Fibroblast of the conjunctiva (primary cell): ENCODE measurements around the gene ARG2.

Experiments
- DNase-seq: peaks from one replicate; pipeline ENCODE4 v3.0.0-alpha.2; 2010; ENCODE audit warnings: low read depth

Gene ARG2

DNA sequence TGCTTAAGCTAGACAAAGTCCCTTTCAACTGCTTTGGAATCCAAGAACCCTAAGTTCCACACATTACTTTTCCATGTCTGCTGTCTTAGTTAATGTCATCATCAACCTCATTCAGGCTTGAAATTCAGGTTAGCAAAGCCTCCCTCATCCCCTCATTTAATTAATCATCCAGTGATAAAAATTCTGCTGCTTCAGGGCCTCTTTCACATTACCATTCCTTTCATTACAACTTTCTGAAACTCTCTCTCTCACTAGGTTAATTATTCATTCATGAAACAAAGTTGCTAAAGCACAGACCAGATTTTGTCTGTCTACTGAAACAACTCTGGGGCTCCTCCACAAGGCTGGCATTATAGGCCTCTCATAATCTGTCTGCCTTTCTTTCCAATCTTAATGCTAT is 64.1 kb downstream of the ARG2 start:
- DNase-seq, result no peak

DNA sequence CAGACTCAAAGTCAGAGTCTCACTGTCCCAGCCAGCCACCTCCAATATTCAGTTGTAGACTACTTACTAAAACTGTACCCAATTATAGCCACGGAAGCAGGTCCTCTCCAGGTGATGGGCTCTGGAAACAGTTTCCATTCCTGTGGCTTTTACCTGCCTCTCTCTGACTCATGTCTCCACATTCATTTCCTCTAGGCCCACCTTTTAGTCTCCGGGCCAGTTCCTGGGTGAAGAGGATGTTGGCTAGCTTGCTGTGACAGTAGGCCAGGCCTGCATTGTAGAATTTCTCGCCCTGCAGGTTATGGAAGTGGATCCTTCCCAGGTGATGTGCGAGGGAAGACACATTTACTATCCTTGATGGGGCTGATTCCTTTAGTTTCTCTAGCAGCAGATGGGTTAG is 70.3 kb downstream of the ARG2 start:
- DNase-seq, result no peak

GRCh38 chr14:67694791-67695393 is 75.2 kb downstream of the ARG2 start:
- peak; percentile 84 for DNase-seq

GRCh38 chr14:67695394-67695949 is 75.8 kb downstream of the ARG2 start, which contains the start of gene RDH11:
Gene RDH11 (minus strand): TSS chr14:67695764. CDS start chr14:67695703, 61 bp downstream.
- DNase-seq, result peak; percentile 83

- DNase-seq, result no peak
These were observed 77.3 kb downstream of the ARG2 start for GRCh38 chr14:67697006-67697405.

GRCh38 chr14:67698179-67698578 is 78.5 kb downstream of the ARG2 start:
- no peak for DNase-seq
